NCI-H526 (cell line): ENCODE measurements around the gene CHPF.
A peak's percentile ranks its signal among the peaks of the same experiment; 100 is the strongest.

Source experiments
- DNase-seq, 2 experiments: peaks; one replicate each; lab custom pipeline; 2025; lab: John Stamatoyannopoulos, UW

Gene CHPF

GRCh38 chr2:219533930-219534661 lies 9.5 kb downstream of the CHPF start:
- DNase-seq = no peak

- DNase-seq = no peak
These were observed 11.3 kb downstream of the CHPF start for GRCh38 chr2:219532378-219532649.

- no peak for DNase-seq
These were observed 11.8 kb downstream of the CHPF start for GRCh38 chr2:219531639-219532377.

GRCh38 chr2:219530048-219530963 lies 13.3 kb downstream of the CHPF start:
- peak; percentile 60 to 88 for DNase-seq

GRCh38 chr2:219527472-219527871 lies 16.1 kb downstream of the CHPF start:
- no peak for DNase-seq

- DNase-seq = no peak
These were observed 16.6 kb downstream of the CHPF start for GRCh38 chr2:219527076-219527394.

- DNase-seq = no peak
These were observed 17.1 kb downstream of the CHPF start for GRCh38 chr2:219526320-219527075.

GRCh38 chr2:219525533-219526232 lies 17.9 kb downstream of the CHPF start:
- no peak for DNase-seq

- no peak for DNase-seq
These were observed 18.8 kb downstream of the CHPF start for GRCh38 chr2:219524817-219525216.

GRCh38 chr2:219523031-219523671 lies 20.5 kb downstream of the CHPF start:
- peak; percentile 69 to 84 for DNase-seq

GRCh38 chr2:219522111-219523030 lies 21.2 kb downstream of the CHPF start:
- DNase-seq = peak; percentile 45 to 86

GRCh38 chr2:219521066-219521880 lies 22.3 kb downstream of the CHPF start:
- DNase-seq = peak; percentile 15 to 66

- DNase-seq = no peak
These were observed 23.5 kb downstream of the CHPF start for GRCh38 chr2:219520079-219520478.

GRCh38 chr2:219519526-219519916 lies 24.1 kb downstream of the CHPF start:
- DNase-seq = no peak

GRCh38 chr2:219517954-219518778 lies 25.4 kb downstream of the CHPF start:
- DNase-seq = no peak

- DNase-seq = peak; percentile 20 to 46
These were observed 26.7 kb downstream of the CHPF start for GRCh38 chr2:219516888-219517287.

- DNase-seq = peak; percentile 62 to 67
These were observed 27.6 kb downstream of the CHPF start for GRCh38 chr2:219515874-219516629.
